Neural progenitor cell (in vitro differentiated cells): ENCODE results near the gene KLF18.

Experiments used
- CTCF ChIP-seq: fragments of 200-600 bp; sonication (generic); IDR thresholded peaks from 2 replicates; pipeline ENCODE4 v1.5.1; 2017; ENCODE audit warnings: antibody characterized with exemption, mild to moderate bottlenecking
- EZH2 ChIP-seq: fragments of 200-600 bp; sonication (generic); IDR thresholded peaks from 2 replicates; pipeline ENCODE4 v1.6.1; 2017; ENCODE audit warnings: antibody characterized with exemption, mild to moderate bottlenecking, moderate library complexity

GRCh38 chr1:44118682-44119081 is 22.7 kb downstream of the KLF18 start, which contains the start of gene KLF17:
- TF ChIP-seq CTCF (no peak), EZH2 (no peak)
